ENCODE measurements around the gene WNK2.

WNK2 gene

GRCh38 chr9:93183663-93184431 lies at the start of gene WNK2:
TSS of gene WNK2 (plus strand) at chr9:93184139. CDS start at chr9:93184930, 791 bp downstream.
- peak; percentile 55 for DNase-seq

- no peak for DNase-seq
These were observed 49.0 kb upstream of the WNK2 start for GRCh38 chr9:93134740-93135444.

- no peak for DNase-seq
These were observed 47.9 kb upstream of the WNK2 start for GRCh38 chr9:93136011-93136440.

GRCh38 chr9:93137362-93137761 lies 46.6 kb upstream of the WNK2 start:
- no peak for DNase-seq

GRCh38 chr9:93138171-93138764 lies 45.7 kb upstream of the WNK2 start:
- no peak for DNase-seq

- DNase-seq: no peak
These were observed 44.4 kb upstream of the WNK2 start for GRCh38 chr9:93139365-93140182.

- DNase-seq: no peak
These were observed 42.0 kb upstream of the WNK2 start for GRCh38 chr9:93141771-93142483.

- peak; percentile 76 for DNase-seq
These were observed 40.0 kb upstream of the WNK2 start for GRCh38 chr9:93143830-93144530.

GRCh38 chr9:93146696-93147095 lies 37.2 kb upstream of the WNK2 start:
- peak; percentile 40 for DNase-seq

- no peak for DNase-seq
These were observed 36.3 kb upstream of the WNK2 start for GRCh38 chr9:93147632-93148031.

- no peak for DNase-seq
These were observed 35.2 kb upstream of the WNK2 start for GRCh38 chr9:93148721-93149120.

GRCh38 chr9:93149361-93149760 lies 34.6 kb upstream of the WNK2 start:
- no peak for DNase-seq

GRCh38 chr9:93151097-93151784 lies 32.7 kb upstream of the WNK2 start:
- DNase-seq: no peak

GRCh38 chr9:93154293-93154903 lies 29.5 kb upstream of the WNK2 start:
- peak; percentile 42 for DNase-seq

GRCh38 chr9:93155716-93156474 lies 28.0 kb upstream of the WNK2 start:
- no peak for DNase-seq

- no peak for DNase-seq
These were observed 27.4 kb upstream of the WNK2 start for GRCh38 chr9:93156475-93157008.

- DNase-seq: peak; percentile 75
These were observed 24.1 kb upstream of the WNK2 start for GRCh38 chr9:93159601-93160471.

GRCh38 chr9:93161786-93162562 lies 22.0 kb upstream of the WNK2 start:
- no peak for DNase-seq

All from CD4-positive, alpha-beta T cell treated with Interleukin-12 subunit alpha and Interleukin-12 subunit beta, for 1 hour (primary cell).